HepG2 (cell line): ENCODE measurements around the gene ARHGAP5. TPM values are rescaled to one million over a fixed set of nuclear protein-coding genes. Genes with fewer than 3 reads are reported as not detected.

Experiments used
- BATF2 ChIP-seq: sonication (generic); formaldehyde crosslinking; IDR thresholded peaks from 2 replicates; pipeline ENCODE4 v1.8.0; 2022; ENCODE audit warnings: mild to moderate bottlenecking, missing genetic modification reagents, moderate library complexity
- CENPX ChIP-seq: sonication (generic); formaldehyde crosslinking; IDR thresholded peaks from 2 replicates; pipeline ENCODE4 v1.9.0; 2021; ENCODE audit warnings: mild to moderate bottlenecking, missing genetic modification reagents, moderate library complexity
- CREB1 ChIP-seq, 2 experiments: fragments of 450-650 bp in 1 of 2; IDR thresholded peaks; 2 replicates each; pipeline ENCODE4 v1.6.1; 2016 to 2017; ENCODE audit warnings: control low read depth in 1 of 2, mild to moderate bottlenecking in 1 of 2, missing compliant biosample characterization in 1 of 2, missing genetic modification characterization in 1 of 2
- EEA1 ChIP-seq: sonication (generic); formaldehyde crosslinking; IDR thresholded peaks from 2 replicates; pipeline ENCODE4 v1.5.1; 2020; ENCODE audit warnings: mild to moderate bottlenecking, missing genetic modification reagents, borderline replicate concordance
- ETV6 ChIP-seq: sonication (generic); formaldehyde crosslinking; conservative IDR thresholded peaks from 2 replicates; pipeline ENCODE4 v1.4.0; 2020; ENCODE audit warnings: missing genetic modification reagents
- GFI1 ChIP-seq: sonication (generic); formaldehyde crosslinking; IDR thresholded peaks from 2 replicates; pipeline ENCODE4 v1.5.0; 2020; ENCODE audit warnings: missing genetic modification reagents, mild to moderate bottlenecking, borderline replicate concordance
- GPN1 ChIP-seq: sonication (generic); formaldehyde crosslinking; IDR thresholded peaks from 2 replicates; pipeline ENCODE4 v1.5.1; 2020; ENCODE audit warnings: missing genetic modification reagents, borderline replicate concordance
- HNRNPH1 ChIP-seq: fragments of 200-400 bp; formaldehyde crosslinking; optimal IDR thresholded peaks from 2 replicates; pipeline ENCODE3; 2017; ENCODE audit warnings: mild to moderate bottlenecking, low read depth, low read length
- JUN ChIP-seq: sonication (generic); formaldehyde crosslinking; IDR thresholded peaks from 2 replicates; pipeline ENCODE4 v1.4.0; 2020; ENCODE audit warnings: mild to moderate bottlenecking, missing genetic modification reagents
- NFKB2 ChIP-seq: sonication (generic); formaldehyde crosslinking; IDR thresholded peaks from 2 replicates; pipeline ENCODE4 v1.4.0; 2020; ENCODE audit warnings: missing genetic modification reagents, borderline replicate concordance
- NR2F1 ChIP-seq, 2 experiments: fragments of 450-650 bp in 1 of 2; formaldehyde crosslinking in 1 of 2; IDR thresholded peaks; 2 replicates each; pipeline versions ENCODE4 v1.5.0 to v1.6.1; 2016 to 2020; ENCODE audit warnings: mild to moderate bottlenecking in 1 of 2, missing compliant biosample characterization in 1 of 2, missing genetic modification reagents in 1 of 2, moderate library complexity in 1 of 2
- PRDM4 ChIP-seq: sonication (generic); formaldehyde crosslinking; IDR thresholded peaks from 2 replicates; pipeline ENCODE4 v1.9.0; 2021; ENCODE audit warnings: missing genetic modification reagents, borderline replicate concordance
- RAD51 ChIP-seq: fragments of 450-650 bp; IDR thresholded peaks from 2 replicates; pipeline ENCODE4 v1.6.1; 2016; ENCODE audit warnings: borderline replicate concordance
- RBAK ChIP-seq: sonication (generic); formaldehyde crosslinking; IDR thresholded peaks from 2 replicates; pipeline ENCODE4 v1.5.1; 2020; ENCODE audit warnings: mild to moderate bottlenecking, missing genetic modification reagents
- SAFB2 ChIP-seq: sonication (generic); formaldehyde crosslinking; IDR thresholded peaks from 2 replicates; pipeline ENCODE4 v1.5.1; 2020; ENCODE audit warnings: missing genetic modification reagents, low read depth, mild to moderate bottlenecking, borderline replicate concordance
- SMYD3 ChIP-seq: sonication (generic); formaldehyde crosslinking; IDR thresholded peaks from 2 replicates; pipeline ENCODE4 v1.8.1; 2023; ENCODE audit warnings: mild to moderate bottlenecking, missing genetic modification reagents
- TFDP2 ChIP-seq: sonication (generic); formaldehyde crosslinking; IDR thresholded peaks from 2 replicates; pipeline ENCODE4 v1.4.0; 2020; ENCODE audit warnings: missing genetic modification reagents
- ZNF136 ChIP-seq: sonication (generic); formaldehyde crosslinking; IDR thresholded peaks from 2 replicates; pipeline ENCODE4 v1.8.1; 2022; ENCODE audit warnings: low read depth, mild to moderate bottlenecking, moderate library complexity, missing genetic modification reagents
- ZNF33B ChIP-seq: sonication (generic); formaldehyde crosslinking; IDR thresholded peaks from 2 replicates; pipeline ENCODE4 v1.5.1; 2020; ENCODE audit warnings: mild to moderate bottlenecking, missing genetic modification reagents
- ZNF430 ChIP-seq: sonication (generic); formaldehyde crosslinking; IDR thresholded peaks from 2 replicates; pipeline ENCODE4 v1.9.0; 2021; ENCODE audit warnings: mild to moderate bottlenecking, missing genetic modification reagents
- ZNF512 ChIP-seq: sonication (generic); formaldehyde crosslinking; IDR thresholded peaks from 2 replicates; pipeline ENCODE4 v1.4.0; 2020; ENCODE audit warnings: mild to moderate bottlenecking, missing genetic modification reagents
- ZNF775 ChIP-seq: sonication (generic); formaldehyde crosslinking; IDR thresholded peaks from 2 replicates; pipeline ENCODE4 v1.4.0; 2020; ENCODE audit warnings: missing genetic modification reagents, mild to moderate bottlenecking, moderate library complexity, borderline replicate concordance
- ZNF841 ChIP-seq: sonication (generic); formaldehyde crosslinking; IDR thresholded peaks from 2 replicates; pipeline ENCODE4 v1.8.1; 2023; ENCODE audit warnings: missing genetic modification reagents, borderline replicate concordance
- polyA plus RNA-seq, 8 experiments: library from polyadenylated mRNA; depleted of rRNA in 3 of 8; stranded (reverse) in 7 of 8; unstranded in 1 of 8; fragments of >200 nt; fragmentation: Illumina TruSeq in 4 of 8; extraction: Trizol in 4 of 8; gene quantifications; 2 replicates each; pipeline versions ENCODE4 v1.2.1 to v1.2.3, GENCODE V29; 2011 to 2016; ENCODE audit warnings: low read depth in 4 of 8, missing spikeins in 1 of 8, mixed read lengths in 1 of 8; ENCODE audit not compliant: insufficient read depth in 1 of 8
- total RNA-seq, 5 experiments: library from RNA; depleted of rRNA; stranded (reverse); fragments of >200 nt; fragmentation: Illumina TruSeq; extraction: Trizol; gene quantifications; 2 replicates each; pipeline ENCODE4 v1.2.3, GENCODE V29; 2016; ENCODE audit warnings: low read depth in 1 of 5

The ARHGAP5 gene
- total and polyA plus RNA-seq, 2 of the 13 experiments (the other 11 are each of a cell fraction or from before 2014, with no cell fraction given), result 33.7 to 144 TPM

GRCh38 chr14:32201816-32202490, 124.8 kb downstream of the ARHGAP5 start, which contains the start of gene RNU6-7 (continued):
- TF ChIP-seq ZNF33B (CRISPR knock-in tag) (no peak; the same call in 1 of the 2 replicates), RBAK (CRISPR knock-in tag) (no peak), PRDM4 (CRISPR knock-in tag) (no peak; the same call in 1 of the 2 replicates), ZNF775 (CRISPR knock-in tag) (no peak), TFDP2 (CRISPR knock-in tag) (peak; percentile 29; the same call in 1 of the 2 replicates), EEA1 (CRISPR knock-in tag) (no peak; the same call in 1 of the 2 replicates), ZNF512 (CRISPR knock-in tag) (no peak), CENPX (no peak), NFKB2 (CRISPR knock-in tag) (no peak), CREB1 (IDR thresholded peaks at IDR 0.05) (0 out of 2 replicates have a peak, but pooled peaks have one; percentile 1), CREB1 (CRISPR knock-in tag; IDR thresholded peaks at IDR 0.05) (no peak), HNRNPH1 (peak; percentile 52), SAFB2 (no peak), JUN (no peak), RAD51 (no peak), GFI1 (CRISPR knock-in tag) (no peak; the same call in 1 of the 2 replicates), ETV6 (CRISPR knock-in tag) (0 out of 2 replicates have a peak, but pooled peaks have one; percentile 48), BATF2 (CRISPR knock-in tag) (no peak), SMYD3 (CRISPR knock-in tag) (no peak; the same call in 1 of the 2 replicates), ZNF136 (CRISPR knock-in tag) (0 out of 2 replicates have a peak, but pooled peaks have one; percentile 6), ZNF841 (CRISPR knock-in tag) (peak; percentile 87), GPN1 (CRISPR knock-in tag) (0 out of 2 replicates have a peak, but pooled peaks have one; percentile 25), NR2F1 (CRISPR knock-in tag; IDR thresholded peaks at IDR 0.05) (no peak), ZNF430 (CRISPR knock-in tag) (peak; percentile 73)
